GM19240 (cell line): ENCODE measurements around the gene ABI3BP.

Experiments used
- DNase-seq: peaks from one replicate; pipeline ENCODE4 v3.0.0; 2011; ENCODE audit warnings: low spot score; ENCODE audit not compliant: insufficient read length

ABI3BP gene

GRCh38 chr3:100988080-100988479 is 5.1 kb downstream of the ABI3BP start:
- DNase-seq = no peak

- no peak for DNase-seq
Measured at GRCh38 chr3:100984308-100984707, 8.9 kb downstream of the ABI3BP start.

GRCh38 chr3:100982710-100983109 is 10.5 kb downstream of the ABI3BP start:
- DNase-seq = no peak

DNA sequence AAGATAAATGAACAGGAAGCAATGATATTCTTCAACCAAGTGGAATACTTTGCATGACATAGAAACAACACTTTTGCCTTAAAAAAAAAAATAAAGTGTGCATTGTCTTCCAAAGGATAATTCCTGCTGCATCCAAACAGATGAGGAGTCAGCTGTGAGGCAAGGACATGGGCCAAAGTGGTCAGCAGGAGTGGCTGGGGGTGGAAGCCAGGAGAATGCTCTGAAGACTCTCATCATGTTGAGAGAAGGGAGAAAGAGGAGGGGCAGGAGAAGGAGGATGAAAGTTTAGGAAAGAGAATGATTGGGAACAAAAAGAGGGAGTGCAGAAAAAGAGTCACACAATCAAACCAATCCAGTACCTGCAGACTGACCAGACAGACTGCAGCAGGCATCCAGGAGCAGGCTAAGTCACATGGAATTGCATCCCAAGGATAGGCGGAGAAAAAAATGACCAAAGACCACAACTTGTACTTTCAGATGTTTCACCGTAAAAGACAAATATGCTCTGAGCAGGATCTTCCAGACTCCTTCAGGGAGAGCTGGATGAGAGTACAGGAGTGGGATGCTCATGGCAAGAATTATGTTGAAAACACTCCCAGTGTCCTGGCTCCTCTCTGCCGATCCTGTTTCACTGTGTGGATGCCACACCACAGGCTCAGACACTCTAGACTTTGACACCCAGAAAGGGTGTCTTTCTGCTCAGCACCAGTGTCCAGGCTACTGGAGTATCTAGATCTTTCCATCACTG is 11.9 kb downstream of the ABI3BP start:
- no peak for DNase-seq

GRCh38 chr3:100978011-100978659 is 15.1 kb downstream of the ABI3BP start:
- DNase-seq = no peak

DNA sequence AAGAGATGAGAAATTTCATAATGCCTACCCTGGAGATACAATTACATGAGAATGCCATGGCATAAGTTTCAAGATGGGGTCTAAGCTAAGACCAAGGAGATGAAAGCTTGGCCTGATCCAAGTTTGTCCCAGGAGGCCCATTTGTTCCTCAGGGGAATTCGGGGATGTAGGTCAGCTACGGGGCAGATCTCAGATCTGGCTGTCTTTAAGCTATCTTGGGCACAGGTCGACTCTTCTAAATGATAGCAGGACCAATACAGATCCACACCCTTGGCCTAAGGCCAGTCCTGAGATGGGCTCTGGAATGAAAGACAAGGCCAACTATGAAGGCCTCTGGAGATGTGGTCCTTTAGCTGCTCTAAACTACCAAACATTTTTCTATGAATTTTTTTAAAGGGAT is 16.6 kb downstream of the ABI3BP start:
- no peak for DNase-seq

DNA sequence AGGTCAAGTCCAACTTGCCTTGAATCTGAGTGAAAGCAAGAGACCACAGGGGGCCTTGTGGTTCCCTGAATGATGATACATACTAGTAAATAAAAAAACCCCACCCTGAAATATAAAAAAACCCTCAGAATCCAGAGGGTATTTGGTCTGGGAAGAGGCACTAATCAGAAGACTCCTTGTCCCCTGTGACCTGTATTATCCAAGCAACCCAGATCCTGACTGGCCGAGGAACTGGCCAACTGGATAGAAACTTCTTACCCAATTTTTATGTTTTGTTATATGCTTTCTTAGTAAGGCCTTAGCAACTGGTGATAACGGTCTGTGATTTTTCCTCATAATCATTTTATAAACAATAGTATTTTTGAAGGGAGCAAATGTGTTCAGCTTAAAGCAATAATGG is 17.5 kb downstream of the ABI3BP start:
- DNase-seq = no peak

- DNase-seq = no peak
Measured at GRCh38 chr3:100973594-100973993, 19.6 kb downstream of the ABI3BP start.

- no peak for DNase-seq
Measured at GRCh38 chr3:100972867-100973266, 20.4 kb downstream of the ABI3BP start.

DNA sequence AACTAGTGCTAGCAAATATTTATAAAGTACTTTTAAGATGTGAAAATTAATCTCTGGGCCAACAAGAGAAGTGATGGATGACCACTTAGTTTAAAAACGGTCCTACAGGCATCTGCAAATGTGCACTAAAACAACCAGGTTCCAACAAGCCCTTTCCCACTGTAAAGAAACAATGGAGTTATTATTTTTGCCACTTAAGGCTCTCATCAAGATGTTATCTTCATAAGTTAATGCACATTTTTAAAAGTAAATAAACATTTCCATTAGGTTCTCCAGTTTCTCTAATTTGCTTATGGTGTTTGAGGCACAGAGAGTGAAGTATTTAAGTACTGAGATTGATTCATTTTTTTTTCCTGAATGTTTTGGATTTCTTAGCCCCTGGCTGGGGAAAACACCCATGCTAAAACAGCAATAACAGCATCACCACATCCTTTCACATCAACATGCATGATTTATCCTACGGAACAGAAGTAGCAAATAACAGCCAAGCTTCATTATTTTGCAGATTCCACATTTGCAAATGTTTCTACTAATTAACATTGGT is 20.8 kb downstream of the ABI3BP start:
- DNase-seq = no peak

GRCh38 chr3:100971798-100972197 is 21.4 kb downstream of the ABI3BP start:
- no peak for DNase-seq

- DNase-seq = no peak
Measured at GRCh38 chr3:100970477-100970990, 22.7 kb downstream of the ABI3BP start.

DNA sequence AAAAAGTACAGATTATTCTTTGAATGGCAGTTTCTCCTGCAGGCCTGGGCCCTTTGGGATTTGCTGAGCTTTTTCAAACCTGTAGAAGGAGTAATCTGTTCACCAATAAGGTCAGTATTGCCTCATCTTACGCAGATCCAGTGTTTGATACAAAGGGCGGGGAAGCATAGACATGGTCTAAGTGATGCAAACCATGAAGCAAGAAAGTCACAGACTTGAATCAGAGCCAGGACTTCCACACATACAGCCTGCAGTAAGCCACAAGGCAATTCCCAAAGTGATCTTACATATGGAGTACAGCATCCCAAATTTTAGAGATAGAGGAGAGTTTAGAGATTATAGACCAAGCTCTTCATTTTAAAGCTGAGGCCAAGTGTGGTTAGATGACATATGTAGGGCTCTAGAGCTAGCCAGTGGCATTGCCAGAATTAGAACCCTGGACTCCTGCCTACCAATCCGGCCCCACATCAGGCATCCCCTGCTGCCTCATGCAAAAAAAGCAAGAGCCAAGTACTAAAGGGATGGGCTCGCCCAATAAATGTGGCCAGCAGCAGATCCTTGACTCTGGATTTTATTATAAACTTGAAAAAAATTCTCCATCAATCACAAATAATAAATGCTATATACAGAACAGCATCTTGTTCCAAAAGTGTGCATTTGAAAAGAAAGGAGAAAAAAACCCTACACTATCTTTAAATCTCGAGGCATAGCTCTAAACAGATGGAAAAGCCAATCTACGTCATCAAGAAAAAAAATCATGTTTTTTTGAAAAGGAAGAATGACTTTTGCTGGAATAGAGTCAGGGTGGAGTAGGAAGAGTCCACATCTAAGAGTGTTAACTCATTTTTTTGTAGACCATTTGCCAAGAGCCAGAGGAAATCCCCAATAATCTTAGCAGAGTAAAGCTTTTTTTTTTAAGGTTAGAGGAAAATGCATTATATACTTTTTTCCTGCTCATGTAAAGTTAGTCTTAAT is 24.0 kb downstream of the ABI3BP start:
- no peak for DNase-seq

GRCh38 chr3:100966807-100967206 is 26.4 kb downstream of the ABI3BP start:
- DNase-seq = no peak

DNA sequence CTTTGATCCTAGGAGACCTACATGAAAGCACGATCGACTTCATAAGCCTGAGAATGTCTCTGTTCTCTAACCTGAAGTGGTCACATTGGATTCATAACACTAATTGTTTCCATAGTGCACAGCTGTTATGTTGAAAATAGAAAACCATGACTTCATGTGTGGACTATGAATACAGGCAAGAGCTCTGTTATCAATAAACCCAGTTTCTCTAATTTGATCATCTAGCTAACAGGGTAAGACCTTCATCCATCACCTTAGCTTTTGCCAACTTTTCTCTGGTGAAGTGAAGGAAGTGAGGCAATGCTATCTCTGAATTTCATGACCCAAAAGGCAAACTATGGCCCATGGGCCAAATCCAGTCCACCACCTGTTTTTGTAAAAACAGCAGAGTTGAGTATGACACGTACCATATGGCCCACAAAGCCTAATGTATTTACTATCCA is 27.2 kb downstream of the ABI3BP start:
- no peak for DNase-seq

- DNase-seq = no peak
Measured at GRCh38 chr3:100963041-100963440, 30.2 kb downstream of the ABI3BP start.

DNA sequence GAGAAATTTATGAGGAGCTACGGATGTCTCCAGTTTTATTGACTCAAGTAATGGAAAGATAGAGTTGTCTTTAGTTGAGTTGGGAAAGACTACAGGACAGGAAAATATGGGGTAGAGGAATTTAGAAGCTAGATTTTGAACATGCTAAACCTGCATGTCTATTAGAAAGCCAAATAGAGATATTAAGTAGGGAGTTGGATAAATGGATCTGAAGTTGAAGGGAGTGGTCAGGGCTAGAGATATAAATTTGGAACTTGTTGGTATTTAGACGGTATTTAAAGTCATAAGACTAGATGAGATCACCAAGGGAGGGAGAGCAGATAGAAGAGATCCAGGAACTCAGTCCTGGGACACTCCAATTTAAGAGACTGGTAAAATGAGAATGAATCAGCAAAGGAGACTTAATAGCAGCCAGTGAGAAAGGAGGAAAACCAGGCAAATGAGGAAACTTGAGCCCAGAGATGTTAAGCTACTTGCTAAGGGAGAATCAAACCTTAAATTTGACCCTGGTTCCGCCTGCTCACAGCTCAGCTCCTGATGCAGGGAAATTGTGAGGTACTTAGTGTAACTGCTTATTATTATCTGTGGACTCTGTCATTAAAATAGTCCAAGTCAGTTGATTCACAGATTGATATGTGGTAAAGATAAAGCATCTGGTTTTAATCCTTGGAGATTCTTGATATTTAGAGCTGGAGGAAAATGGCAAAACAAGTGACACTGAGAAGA is 35.8 kb downstream of the ABI3BP start:
- no peak for DNase-seq

- DNase-seq = no peak
Measured at GRCh38 chr3:100956276-100956675, 36.9 kb downstream of the ABI3BP start.

DNA sequence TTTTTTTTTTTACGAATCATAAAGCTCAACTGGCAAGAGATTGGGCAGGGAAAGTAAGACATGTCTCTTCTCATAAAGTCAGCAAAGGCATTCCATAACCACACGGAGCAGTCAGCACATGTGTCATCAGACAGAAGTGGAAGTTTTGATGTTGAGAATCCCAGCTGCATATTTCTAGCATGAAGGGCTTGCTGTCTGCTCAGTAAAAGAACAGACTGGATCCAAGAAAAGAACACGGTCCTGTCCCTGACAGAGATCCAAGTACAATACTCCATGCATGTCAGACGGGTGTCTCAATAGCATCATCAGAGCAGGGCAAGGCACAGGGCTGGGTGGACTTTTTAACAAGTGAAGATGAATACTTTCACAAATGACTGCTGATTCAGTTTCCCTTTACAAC is 38.2 kb downstream of the ABI3BP start:
- DNase-seq = no peak

DNA sequence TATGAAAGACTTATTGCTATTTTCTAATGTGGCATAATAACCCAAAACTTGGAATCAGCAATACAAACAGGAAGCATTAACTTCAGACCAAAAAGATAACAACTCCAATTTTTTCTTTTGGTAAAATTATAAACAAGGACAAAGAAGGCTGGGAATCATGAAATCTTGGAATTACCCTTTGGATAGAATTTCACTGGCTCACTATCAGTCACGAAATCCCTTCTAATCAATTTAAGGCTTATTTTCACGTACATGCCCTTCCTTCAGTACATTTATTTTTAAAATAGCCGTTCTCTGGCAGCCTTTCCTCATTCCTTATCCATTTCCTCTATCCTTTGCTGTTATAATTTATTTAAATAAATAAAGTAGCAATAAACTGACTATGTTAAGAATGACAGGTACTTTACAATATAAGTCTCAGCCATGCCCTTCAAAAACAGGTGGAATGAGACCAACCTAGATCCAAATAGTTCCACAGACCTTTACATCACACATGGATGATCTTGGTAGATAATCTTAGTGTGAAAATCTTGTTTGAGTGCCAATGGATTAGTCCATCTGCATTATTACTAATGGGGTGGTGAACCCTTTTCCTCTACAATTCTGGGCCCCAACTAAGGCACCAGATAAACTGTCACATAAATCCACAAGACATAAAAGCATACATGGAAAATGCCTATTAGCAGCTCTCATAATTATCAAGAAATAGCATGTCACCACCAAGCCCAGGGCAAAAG is 38.9 kb downstream of the ABI3BP start:
- DNase-seq = no peak
